HL-60 (cell line): ENCODE data around the gene FKRP.

Source experiments
- DNase-seq, 2 experiments: peaks; one replicate each; pipeline ENCODE4 v3.0.0-alpha.2; 2010 to 2020; ENCODE audit warnings: low read depth in 1 of 2, low spot score in 1 of 2
- H3K27ac ChIP-seq: fragments of 250-450 bp; sonication (Bioruptor Pico); replicated peaks from 2 replicates; pipeline ENCODE4 v1.5.1; 2020; ENCODE audit warnings: mild to moderate bottlenecking, moderate library complexity
- H3K27me3 ChIP-seq: fragments of 250-450 bp; sonication (Bioruptor Pico); 2 replicates; pipeline ENCODE4 v1.5.1; 2021; ENCODE audit warnings: mild to moderate bottlenecking, moderate library complexity; ENCODE audit not compliant: insufficient read depth, poor library complexity, severe bottlenecking
- H3K4me3 ChIP-seq: replicated peaks from 2 replicates; pipeline ENCODE4 v1.5.1; 2011; ENCODE audit warnings: mild to moderate bottlenecking, control low read depth, low read length; ENCODE audit not compliant: insufficient read depth
- CTCF ChIP-seq: IDR thresholded peaks from one replicate; pipeline ENCODE4 v1.5.1; 2011; ENCODE audit warnings: low read length, control low read depth, inconsistent platforms; ENCODE audit not compliant: insufficient read depth
- GABPA ChIP-seq: IDR thresholded peaks from 2 replicates; pipeline ENCODE4 v1.6.1; 2012; ENCODE audit warnings: low read depth
- POLR2AphosphoS5 ChIP-seq: IDR thresholded peaks from 2 replicates; pipeline ENCODE4 v1.6.1; 2012; ENCODE audit warnings: low read depth
- SPI1 ChIP-seq: IDR thresholded peaks from 2 replicates; pipeline ENCODE4 v1.6.1; 2012; ENCODE audit warnings: low read depth, mild to moderate bottlenecking, borderline replicate concordance
- TF ChIP-seq, protein P1 (sequence below): IDR thresholded peaks from 2 replicates; pipeline ENCODE4 v1.6.1; 2012; ENCODE audit warnings: low read depth; ENCODE audit not compliant: insufficient replicate concordance

Gene FKRP

DNA sequence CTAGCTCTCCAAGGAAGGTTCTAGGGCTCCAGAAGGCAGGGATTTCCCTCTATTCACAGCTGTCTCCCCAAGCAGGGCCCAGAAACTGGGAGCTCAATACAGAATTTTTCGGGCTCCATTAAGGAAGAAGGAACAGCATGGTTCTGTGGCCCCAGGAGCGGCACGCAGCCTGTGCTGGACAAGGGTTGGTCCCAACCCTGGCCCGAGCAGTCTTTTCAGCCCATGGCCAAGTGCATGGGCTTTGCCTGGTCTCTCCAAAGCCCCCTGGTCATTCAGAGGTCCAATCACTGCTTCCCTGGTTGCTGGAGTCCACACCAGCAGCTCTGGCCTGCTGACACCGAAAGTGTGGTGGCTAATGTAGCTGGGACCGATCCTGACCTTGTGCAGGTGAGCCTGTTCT, 22.4 kb upstream of the FKRP start:
- no peaks in the 10 kb centered on the region for H3K27me3 ChIP-seq
- DNase-seq: no peak
- no peak for TF ChIP-seq SPI1
- no peak overlapping the region for H3K27ac ChIP-seq
- no peak overlapping the region for H3K4me3 ChIP-seq

DNA sequence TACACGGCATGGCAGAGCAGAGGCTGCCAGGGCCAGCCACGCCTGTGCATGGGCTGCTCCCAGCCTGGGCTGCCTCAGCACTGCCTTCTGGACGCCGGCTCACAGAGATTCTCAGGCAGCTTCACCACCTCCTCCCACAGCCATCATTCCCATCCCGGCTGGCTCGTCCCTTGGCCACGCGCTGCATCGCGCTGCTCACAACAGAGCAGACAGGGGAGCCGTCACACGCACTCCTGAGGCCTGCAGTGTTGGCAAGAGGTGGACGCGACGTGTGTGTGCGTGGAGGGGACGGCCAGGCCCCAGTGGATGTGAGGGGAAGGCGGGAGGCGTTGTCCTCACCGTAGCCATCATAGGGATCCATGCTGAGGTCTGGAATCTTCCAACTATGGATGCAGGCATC, 21.4 kb upstream of the FKRP start:
- TF ChIP-seq, protein P1, sequence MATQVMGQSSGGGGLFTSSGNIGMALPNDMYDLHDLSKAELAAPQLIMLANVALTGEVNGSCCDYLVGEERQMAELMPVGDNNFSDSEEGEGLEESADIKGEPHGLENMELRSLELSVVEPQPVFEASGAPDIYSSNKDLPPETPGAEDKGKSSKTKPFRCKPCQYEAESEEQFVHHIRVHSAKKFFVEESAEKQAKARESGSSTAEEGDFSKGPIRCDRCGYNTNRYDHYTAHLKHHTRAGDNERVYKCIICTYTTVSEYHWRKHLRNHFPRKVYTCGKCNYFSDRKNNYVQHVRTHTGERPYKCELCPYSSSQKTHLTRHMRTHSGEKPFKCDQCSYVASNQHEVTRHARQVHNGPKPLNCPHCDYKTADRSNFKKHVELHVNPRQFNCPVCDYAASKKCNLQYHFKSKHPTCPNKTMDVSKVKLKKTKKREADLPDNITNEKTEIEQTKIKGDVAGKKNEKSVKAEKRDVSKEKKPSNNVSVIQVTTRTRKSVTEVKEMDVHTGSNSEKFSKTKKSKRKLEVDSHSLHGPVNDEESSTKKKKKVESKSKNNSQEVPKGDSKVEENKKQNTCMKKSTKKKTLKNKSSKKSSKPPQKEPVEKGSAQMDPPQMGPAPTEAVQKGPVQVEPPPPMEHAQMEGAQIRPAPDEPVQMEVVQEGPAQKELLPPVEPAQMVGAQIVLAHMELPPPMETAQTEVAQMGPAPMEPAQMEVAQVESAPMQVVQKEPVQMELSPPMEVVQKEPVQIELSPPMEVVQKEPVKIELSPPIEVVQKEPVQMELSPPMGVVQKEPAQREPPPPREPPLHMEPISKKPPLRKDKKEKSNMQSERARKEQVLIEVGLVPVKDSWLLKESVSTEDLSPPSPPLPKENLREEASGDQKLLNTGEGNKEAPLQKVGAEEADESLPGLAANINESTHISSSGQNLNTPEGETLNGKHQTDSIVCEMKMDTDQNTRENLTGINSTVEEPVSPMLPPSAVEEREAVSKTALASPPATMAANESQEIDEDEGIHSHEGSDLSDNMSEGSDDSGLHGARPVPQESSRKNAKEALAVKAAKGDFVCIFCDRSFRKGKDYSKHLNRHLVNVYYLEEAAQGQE: no peak
- no peak; the same call in 1 of the 2 replicates for TF ChIP-seq POLR2AphosphoS5
- no peak for TF ChIP-seq GABPA
- TF ChIP-seq CTCF: no peak
- no peak for TF ChIP-seq SPI1
- Histone ChIP-seq H3K27me3 (no peaks in the 10 kb centered on the region), H3K4me3 (no peak overlapping the region), H3K27ac (no peak overlapping the region)
- no peak for DNase-seq

GRCh38 chr19:46725036-46725820, 20.6 kb upstream of the FKRP start:
- H3K27ac ChIP-seq: no peak overlapping the region
- H3K4me3 ChIP-seq: no peak overlapping the region
- no peak for TF ChIP-seq POLR2AphosphoS5
- no peak for TF ChIP-seq GABPA
- H3K27me3 ChIP-seq: no peaks in the 10 kb centered on the region
- no peak for DNase-seq

GRCh38 chr19:46725859-46726393, 19.9 kb upstream of the FKRP start:
- H3K27ac ChIP-seq: no peak overlapping the region
- no peak for DNase-seq
- TF ChIP-seq POLR2AphosphoS5 (no peak), SPI1 (no peak), GABPA (no peak)

GRCh38 chr19:46726551-46726950, 19.3 kb upstream of the FKRP start:
- H3K4me3 ChIP-seq: no peak overlapping the region
- DNase-seq: no peak
- no peaks in the 10 kb centered on the region for H3K27me3 ChIP-seq
- no peak overlapping the region for H3K27ac ChIP-seq
- TF ChIP-seq, protein P1: no peak
- no peak for TF ChIP-seq SPI1
- no peak for TF ChIP-seq GABPA
- no peak for TF ChIP-seq CTCF
- TF ChIP-seq POLR2AphosphoS5: no peak

More at GRCh38 chr19:46725859-46726393, 19.9 kb upstream of the FKRP start:
- Histone ChIP-seq H3K27me3 (no peaks in the 10 kb centered on the region), H3K4me3 (no peak overlapping the region)
